Measurements from ENCODE around the gene CAPNS1. TPM values are rescaled to one million over a fixed set of nuclear protein-coding genes. Genes with fewer than 3 reads are reported as not detected.
A peak's percentile ranks its signal among the peaks of the same experiment; 100 is the strongest.

Gene CAPNS1
- total and polyA plus RNA-seq, 2 of the 13 experiments (the other 11 are each of a cell fraction or from before 2014, with no cell fraction given): 322 to 526 TPM

DNA sequence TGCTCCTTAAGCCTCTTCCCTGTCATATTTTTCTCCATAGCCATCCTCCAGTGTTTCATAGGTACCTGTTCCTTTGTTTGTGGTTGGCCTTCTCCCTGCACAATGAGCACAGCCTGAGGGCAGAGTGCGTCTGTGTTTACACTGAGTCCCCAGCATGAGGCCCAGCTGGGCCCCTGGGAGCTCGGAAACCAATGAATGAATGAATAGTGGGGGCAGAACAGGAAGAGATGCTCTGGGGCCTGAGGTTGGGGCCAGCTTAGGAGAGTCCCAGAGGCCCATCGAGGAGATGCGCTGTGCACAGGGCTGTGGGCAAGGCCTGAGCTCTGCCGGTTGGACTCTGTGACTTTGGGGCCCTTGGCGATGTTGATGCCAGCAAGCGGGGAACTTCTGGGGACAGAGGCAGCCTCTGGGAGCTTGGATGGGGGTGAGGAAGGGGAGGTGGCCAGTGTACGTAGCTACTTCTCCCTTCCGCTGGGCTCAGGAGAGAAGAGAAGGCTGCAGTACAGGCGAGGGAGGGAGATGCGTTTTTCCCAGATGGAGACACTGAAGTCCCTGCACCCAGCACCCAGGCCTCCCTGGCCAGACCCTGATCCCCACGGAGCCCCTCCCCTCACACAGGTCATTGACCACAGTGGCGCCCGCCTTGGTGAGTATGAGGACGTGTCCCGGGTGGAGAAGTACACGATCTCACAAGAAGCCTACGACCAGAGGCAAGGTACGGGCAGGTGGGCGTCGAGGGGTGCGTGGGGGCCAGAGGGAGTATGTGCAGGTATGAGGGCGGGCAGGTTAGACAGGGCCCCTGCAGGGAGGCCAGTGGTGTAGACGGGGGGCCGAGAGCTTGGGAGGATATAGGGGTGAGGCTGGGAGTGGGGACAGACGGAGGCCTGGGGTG, 19.5 kb upstream of the CAPNS1 start (continued):
- TF ChIP-seq, protein P1, sequence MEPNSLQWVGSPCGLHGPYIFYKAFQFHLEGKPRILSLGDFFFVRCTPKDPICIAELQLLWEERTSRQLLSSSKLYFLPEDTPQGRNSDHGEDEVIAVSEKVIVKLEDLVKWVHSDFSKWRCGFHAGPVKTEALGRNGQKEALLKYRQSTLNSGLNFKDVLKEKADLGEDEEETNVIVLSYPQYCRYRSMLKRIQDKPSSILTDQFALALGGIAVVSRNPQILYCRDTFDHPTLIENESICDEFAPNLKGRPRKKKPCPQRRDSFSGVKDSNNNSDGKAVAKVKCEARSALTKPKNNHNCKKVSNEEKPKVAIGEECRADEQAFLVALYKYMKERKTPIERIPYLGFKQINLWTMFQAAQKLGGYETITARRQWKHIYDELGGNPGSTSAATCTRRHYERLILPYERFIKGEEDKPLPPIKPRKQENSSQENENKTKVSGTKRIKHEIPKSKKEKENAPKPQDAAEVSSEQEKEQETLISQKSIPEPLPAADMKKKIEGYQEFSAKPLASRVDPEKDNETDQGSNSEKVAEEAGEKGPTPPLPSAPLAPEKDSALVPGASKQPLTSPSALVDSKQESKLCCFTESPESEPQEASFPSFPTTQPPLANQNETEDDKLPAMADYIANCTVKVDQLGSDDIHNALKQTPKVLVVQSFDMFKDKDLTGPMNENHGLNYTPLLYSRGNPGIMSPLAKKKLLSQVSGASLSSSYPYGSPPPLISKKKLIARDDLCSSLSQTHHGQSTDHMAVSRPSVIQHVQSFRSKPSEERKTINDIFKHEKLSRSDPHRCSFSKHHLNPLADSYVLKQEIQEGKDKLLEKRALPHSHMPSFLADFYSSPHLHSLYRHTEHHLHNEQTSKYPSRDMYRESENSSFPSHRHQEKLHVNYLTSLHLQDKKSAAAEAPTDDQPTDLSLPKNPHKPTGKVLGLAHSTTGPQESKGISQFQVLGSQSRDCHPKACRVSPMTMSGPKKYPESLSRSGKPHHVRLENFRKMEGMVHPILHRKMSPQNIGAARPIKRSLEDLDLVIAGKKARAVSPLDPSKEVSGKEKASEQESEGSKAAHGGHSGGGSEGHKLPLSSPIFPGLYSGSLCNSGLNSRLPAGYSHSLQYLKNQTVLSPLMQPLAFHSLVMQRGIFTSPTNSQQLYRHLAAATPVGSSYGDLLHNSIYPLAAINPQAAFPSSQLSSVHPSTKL (CRISPR knock-in tag; IDR thresholded peaks at IDR 0.05): peak; percentile 73; the same call in 1 of the 2 replicates
- TF ChIP-seq, protein P2, sequence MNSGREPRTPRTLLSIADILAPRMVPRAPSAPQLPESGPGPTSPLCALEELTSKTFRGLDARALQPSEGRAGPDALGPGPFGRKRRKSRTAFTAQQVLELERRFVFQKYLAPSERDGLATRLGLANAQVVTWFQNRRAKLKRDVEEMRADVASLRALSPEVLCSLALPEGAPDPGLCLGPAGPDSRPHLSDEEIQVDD (CRISPR knock-in tag; IDR thresholded peaks at IDR 0.05; ENCODE audit: borderline replicate concordance): no peak
- TF ChIP-seq ZSCAN29 (CRISPR knock-in tag; conservative IDR thresholded peaks at IDR 0.05) (0 out of 2 replicates have a peak, but pooled peaks have one; percentile 44), ZNF589 (CRISPR knock-in tag; conservative IDR thresholded peaks at IDR 0.05) (peak; percentile 64), ZNF350 (CRISPR knock-in tag; IDR thresholded peaks at IDR 0.05; ENCODE audit: borderline replicate concordance, low read depth) (peak; percentile 97), U2AF1 (optimal IDR thresholded peaks at IDR 0.05; ENCODE audit: low read depth, low read length) (peak; percentile 75), NCOA2 (CRISPR knock-in tag; IDR thresholded peaks at IDR 0.05) (peak; percentile 79), THAP11 (CRISPR knock-in tag; IDR thresholded peaks at IDR 0.05) (peak; percentile 87), FOXJ3 (CRISPR knock-in tag; IDR thresholded peaks at IDR 0.05; ENCODE audit: borderline replicate concordance) (peak; percentile 60; the same call in 1 of the 2 replicates), SRF (IDR thresholded peaks at IDR 0.05; ENCODE audit: low read depth, low read length) (no peak), ZNF614 (CRISPR knock-in tag; IDR thresholded peaks at IDR 0.05; ENCODE audit: borderline replicate concordance) (peak; percentile 71; the same call in 1 of the 2 replicates), MAZ (IDR thresholded peaks at IDR 0.05; ENCODE audit: borderline replicate concordance, low read depth, low read length) (peak; percentile 82), MAZ (CRISPR knock-in tag; IDR thresholded peaks at IDR 0.05; ENCODE audit: low read depth) (peak; percentile 85), ZNF746 (CRISPR knock-in tag; IDR thresholded peaks at IDR 0.05) (peak; percentile 83), ZNF766 (CRISPR knock-in tag; IDR thresholded peaks at IDR 0.05; ENCODE audit: borderline replicate concordance) (peak; percentile 9; the same call in 1 of the 2 replicates), FOXO1 (CRISPR knock-in tag; IDR thresholded peaks at IDR 0.05) (peak; percentile 88), ZNF12 (CRISPR knock-in tag; IDR thresholded peaks at IDR 0.05) (peak; percentile 56; the same call in 1 of the 2 replicates), KLF6 (CRISPR knock-in tag; IDR thresholded peaks at IDR 0.05) (peak; percentile 82; the same call in 1 of the 2 replicates), SMC3 (IDR thresholded peaks at IDR 0.05; ENCODE audit: low read length) (peak; percentile 15; the same call in 1 of the 2 replicates), ZNF17 (CRISPR knock-in tag; IDR thresholded peaks at IDR 0.05) (no peak)
- TF ChIP-seq, protein P3, sequence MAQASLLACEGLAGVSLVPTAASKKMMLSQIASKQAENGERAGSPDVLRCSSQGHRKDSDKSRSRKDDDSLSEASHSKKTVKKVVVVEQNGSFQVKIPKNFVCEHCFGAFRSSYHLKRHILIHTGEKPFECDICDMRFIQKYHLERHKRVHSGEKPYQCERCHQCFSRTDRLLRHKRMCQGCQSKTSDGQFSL (CRISPR knock-in tag; IDR thresholded peaks at IDR 0.05): no peak
- TF ChIP-seq, protein P4, sequence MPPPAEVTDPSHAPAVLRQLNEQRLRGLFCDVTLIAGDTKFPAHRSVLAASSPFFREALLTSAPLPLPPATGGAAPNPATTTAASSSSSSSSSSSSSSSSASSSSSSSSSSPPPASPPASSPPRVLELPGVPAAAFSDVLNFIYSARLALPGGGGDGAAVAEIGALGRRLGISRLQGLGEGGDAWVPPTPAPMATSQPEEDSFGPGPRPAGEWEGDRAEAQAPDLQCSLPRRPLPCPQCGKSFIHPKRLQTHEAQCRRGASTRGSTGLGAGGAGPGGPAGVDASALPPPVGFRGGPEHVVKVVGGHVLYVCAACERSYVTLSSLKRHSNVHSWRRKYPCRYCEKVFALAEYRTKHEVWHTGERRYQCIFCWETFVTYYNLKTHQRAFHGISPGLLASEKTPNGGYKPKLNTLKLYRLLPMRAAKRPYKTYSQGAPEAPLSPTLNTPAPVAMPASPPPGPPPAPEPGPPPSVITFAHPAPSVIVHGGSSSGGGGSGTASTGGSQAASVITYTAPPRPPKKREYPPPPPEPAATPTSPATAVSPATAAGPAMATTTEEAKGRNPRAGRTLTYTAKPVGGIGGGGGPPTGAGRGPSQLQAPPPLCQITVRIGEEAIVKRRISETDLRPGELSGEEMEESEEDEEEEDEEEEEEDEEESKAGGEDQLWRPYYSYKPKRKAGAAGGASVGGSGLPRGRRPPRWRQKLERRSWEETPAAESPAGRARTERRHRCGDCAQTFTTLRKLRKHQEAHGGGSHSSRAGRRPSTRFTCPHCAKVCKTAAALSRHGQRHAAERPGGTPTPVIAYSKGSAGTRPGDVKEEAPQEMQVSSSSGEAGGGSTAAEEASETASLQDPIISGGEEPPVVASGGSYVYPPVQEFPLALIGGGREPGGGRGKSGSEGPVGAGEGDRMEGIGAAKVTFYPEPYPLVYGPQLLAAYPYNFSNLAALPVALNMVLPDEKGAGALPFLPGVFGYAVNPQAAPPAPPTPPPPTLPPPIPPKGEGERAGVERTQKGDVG (CRISPR knock-in tag; IDR thresholded peaks at IDR 0.05; ENCODE audit: borderline replicate concordance): no peak

All from HepG2 (cell line).